ENCODE results near the gene CLSTN2. TPM values are rescaled to one million over a fixed set of nuclear protein-coding genes. Genes with fewer than 3 reads are reported as not detected.

The CLSTN2 gene
- total and polyA plus RNA-seq, 12 donors: 0.67 to 17.8 (median 5.3) TPM

DNA sequence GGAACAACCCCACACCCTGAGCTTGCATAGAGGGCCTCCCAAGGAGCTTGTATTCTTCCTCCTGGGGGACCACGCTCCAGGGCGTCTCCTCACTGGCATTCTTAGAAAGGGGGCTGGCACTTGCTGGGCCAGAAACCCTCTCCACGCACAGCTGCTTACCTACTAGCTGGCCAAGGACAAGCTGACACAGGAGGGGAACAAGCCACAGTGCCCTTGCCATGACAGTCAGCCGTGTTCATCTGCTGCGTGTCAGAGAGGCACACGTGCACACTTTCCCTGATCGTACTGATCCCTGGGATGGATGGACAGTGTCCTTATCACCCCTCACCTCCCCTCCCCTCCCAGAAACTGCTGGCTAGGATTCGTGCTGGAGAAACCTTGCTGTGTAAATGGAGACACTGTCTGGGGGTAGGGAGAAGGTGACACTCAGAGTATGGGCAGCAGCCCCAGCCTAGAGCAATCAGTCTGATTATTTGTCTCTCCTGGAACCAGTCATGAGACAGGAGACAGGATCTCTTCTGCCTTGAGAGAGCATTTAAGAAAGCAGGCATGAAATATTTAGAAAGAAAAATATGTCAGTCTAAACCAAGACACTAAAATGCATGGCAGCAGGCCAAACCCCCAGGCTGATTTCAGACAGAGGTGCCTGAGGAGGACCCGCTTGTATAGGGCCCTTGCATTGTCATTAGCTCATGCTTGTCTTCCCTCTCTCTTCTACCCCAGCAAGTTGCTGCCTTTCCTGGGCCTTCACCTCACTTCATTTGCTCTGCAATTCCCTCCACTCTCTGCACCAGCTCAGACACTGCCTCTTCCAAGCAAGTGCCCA, 431.1 kb downstream of the CLSTN2 start:
- Histone ChIP-seq H3K27me3 (no peaks in the 10 kb centered on the region), H3K4me1 (replicated peaks in 1 of 2) (no peaks in the 10 kb centered on the region), H3K4me3 (no peak overlapping the region), H3K27ac (no peak overlapping the region), H3K9me3 (replicated peaks in 1 of 3) (no peaks in the 10 kb centered on the region), H3K36me3 (replicated peaks in 1 of 2) (no peaks in the 10 kb centered on the region)
- intact Hi-C loops (cut with DNase I): no loop called here
- WGBS, 4 donors: 57 to 83% (median 74%) methylated on average over 9 of the region's 9 CpGs
- DNase-seq: no peak
- TF ChIP-seq POLR2A (IDR thresholded peaks at IDR 0.05): no peak
- TF ChIP-seq, protein P1, sequence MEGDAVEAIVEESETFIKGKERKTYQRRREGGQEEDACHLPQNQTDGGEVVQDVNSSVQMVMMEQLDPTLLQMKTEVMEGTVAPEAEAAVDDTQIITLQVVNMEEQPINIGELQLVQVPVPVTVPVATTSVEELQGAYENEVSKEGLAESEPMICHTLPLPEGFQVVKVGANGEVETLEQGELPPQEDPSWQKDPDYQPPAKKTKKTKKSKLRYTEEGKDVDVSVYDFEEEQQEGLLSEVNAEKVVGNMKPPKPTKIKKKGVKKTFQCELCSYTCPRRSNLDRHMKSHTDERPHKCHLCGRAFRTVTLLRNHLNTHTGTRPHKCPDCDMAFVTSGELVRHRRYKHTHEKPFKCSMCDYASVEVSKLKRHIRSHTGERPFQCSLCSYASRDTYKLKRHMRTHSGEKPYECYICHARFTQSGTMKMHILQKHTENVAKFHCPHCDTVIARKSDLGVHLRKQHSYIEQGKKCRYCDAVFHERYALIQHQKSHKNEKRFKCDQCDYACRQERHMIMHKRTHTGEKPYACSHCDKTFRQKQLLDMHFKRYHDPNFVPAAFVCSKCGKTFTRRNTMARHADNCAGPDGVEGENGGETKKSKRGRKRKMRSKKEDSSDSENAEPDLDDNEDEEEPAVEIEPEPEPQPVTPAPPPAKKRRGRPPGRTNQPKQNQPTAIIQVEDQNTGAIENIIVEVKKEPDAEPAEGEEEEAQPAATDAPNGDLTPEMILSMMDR (IDR thresholded peaks at IDR 0.05): no peak

DNA sequence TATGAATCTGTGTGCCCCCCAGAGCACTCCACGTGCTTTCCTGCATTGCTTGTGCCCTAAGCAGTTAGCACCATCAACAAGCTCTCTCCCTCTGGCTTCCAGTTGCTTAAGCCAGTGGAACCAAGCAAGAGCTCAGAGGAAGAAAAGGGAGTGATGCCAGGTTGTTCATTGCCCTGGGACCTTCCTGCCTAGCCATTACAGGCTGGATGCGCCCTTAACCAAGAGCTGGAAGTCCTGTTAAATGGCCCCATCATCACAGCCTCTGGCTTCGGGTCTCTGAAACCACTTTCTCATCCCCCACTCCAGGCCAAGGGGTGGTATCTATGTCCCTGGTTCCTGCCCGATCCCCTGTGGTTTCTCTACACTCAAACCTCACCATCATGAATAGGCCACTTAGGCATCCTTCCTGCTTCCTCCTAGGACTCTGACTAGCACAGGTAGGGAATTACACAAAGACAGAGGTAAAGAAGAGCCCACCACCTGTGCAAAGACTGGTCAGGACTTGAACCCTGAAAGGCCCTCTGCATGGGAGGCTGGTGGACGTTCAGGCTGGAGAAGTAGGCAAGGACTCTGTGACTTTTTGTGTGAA, 433.3 kb downstream of the CLSTN2 start:
- no peak overlapping the region for H3K27ac ChIP-seq
- intact Hi-C loops (cut with DNase I): no loop called here
- WGBS, 4 donors: 80 to 97% (median 88%) methylated on average over 5 of the region's 5 CpGs
- no peak for TF ChIP-seq POLR2A (IDR thresholded peaks at IDR 0.05)
- TF ChIP-seq, protein P1 (IDR thresholded peaks at IDR 0.05): no peak
- H3K4me3 ChIP-seq: no peak overlapping the region
- DNase-seq: no peak
- H3K9me3 ChIP-seq (replicated peaks in 1 of 3): no peaks in the 10 kb centered on the region
- no peaks in the 10 kb centered on the region for H3K27me3 ChIP-seq
- H3K4me1 ChIP-seq (replicated peaks in 1 of 2): no peaks in the 10 kb centered on the region
- no peaks in the 10 kb centered on the region for H3K36me3 ChIP-seq (replicated peaks in 1 of 2)

DNA sequence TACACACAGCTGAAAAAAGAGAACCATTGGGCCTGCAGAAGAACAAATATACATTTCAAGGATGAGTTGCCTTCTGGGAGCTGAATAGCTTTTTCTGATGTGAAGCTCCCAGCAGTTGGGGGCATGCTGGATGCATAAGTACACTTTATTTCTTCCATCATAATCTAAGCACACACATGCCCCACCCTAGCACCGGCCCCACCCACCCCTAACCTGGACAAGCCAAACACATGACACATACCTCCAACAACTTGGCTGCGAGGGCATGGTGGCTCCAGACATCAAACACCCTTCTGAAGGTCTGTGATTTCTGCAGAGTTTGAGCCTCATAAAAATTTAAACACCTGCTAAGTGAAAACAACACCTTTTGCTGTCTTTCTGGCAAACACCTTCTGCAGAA, 435.7 kb downstream of the CLSTN2 start:
- intact Hi-C loops (cut with DNase I): no loop called here
- Histone ChIP-seq H3K27ac (no peak overlapping the region), H3K4me1 (replicated peaks in 1 of 2) (no peaks in the 10 kb centered on the region), H3K9me3 (replicated peaks in 1 of 3) (no peaks in the 10 kb centered on the region), H3K4me3 (no peak overlapping the region), H3K27me3 (no peaks in the 10 kb centered on the region), H3K36me3 (replicated peaks in 1 of 2) (no peaks in the 10 kb centered on the region)
- 44 to 100% (median 45%) methylated on average over 1 to 2 of the region's 2 CpGs for WGBS, 4 donors
- no peak for DNase-seq
- TF ChIP-seq, protein P1 (IDR thresholded peaks at IDR 0.05): no peak
- no peak for TF ChIP-seq POLR2A (IDR thresholded peaks at IDR 0.05)

DNA sequence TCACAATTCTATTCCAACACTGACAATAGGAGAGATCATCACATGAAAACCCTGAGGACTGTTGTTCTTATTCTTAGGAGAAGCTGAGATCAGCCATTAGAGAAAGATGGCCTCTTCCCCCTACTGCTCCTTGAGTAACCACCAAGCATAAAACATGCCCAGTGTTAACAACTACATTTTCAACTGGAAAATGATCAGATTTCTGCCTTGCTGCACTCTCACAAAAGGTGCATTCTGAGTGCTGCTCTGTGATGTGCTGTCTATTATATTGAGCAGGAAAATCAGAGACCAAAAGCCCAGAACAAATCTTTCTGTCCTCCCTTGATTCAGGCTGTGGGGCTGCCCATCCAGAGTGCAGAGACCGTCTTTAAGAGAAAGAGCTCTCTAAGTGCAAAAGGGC, 438.2 kb downstream of the CLSTN2 start:
- no peak for DNase-seq
- no peaks in the 10 kb centered on the region for H3K9me3 ChIP-seq (replicated peaks in 1 of 3)
- no peaks in the 10 kb centered on the region for H3K36me3 ChIP-seq (replicated peaks in 1 of 2)
- no peaks in the 10 kb centered on the region for H3K27me3 ChIP-seq
- H3K4me1 ChIP-seq (replicated peaks in 1 of 2): no peaks in the 10 kb centered on the region
- H3K4me3 ChIP-seq: no peak overlapping the region
- intact Hi-C loops (cut with DNase I): no loop called here
- H3K27ac ChIP-seq: no peak overlapping the region
- TF ChIP-seq, protein P1 (IDR thresholded peaks at IDR 0.05): no peak
- 86 to 100% (median 91%) methylated on average over 1 of the region's 1 CpG for WGBS, 4 donors
